Measurements from ENCODE around the gene GPC6.

DNA sequence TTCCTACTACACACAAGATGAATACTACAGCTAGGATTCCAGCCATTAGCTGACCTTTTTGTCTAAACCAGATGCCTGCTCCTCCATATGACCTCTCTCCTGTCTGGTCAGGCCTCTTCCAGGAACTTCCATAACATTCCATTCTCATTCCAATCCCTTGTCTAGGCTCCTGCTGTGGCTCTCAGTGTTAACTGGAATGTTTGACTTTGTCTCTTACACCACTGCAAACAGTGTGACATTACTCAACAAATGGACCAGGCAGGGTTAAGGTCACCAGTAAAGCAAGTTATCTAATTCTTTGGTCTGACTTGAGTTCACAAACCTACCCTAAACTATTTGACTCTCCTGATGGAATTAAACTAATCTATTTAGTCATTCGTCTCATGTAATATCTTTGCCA, 2.1 kb upstream of the GPC6 start:
- TF ChIP-seq, protein P1, sequence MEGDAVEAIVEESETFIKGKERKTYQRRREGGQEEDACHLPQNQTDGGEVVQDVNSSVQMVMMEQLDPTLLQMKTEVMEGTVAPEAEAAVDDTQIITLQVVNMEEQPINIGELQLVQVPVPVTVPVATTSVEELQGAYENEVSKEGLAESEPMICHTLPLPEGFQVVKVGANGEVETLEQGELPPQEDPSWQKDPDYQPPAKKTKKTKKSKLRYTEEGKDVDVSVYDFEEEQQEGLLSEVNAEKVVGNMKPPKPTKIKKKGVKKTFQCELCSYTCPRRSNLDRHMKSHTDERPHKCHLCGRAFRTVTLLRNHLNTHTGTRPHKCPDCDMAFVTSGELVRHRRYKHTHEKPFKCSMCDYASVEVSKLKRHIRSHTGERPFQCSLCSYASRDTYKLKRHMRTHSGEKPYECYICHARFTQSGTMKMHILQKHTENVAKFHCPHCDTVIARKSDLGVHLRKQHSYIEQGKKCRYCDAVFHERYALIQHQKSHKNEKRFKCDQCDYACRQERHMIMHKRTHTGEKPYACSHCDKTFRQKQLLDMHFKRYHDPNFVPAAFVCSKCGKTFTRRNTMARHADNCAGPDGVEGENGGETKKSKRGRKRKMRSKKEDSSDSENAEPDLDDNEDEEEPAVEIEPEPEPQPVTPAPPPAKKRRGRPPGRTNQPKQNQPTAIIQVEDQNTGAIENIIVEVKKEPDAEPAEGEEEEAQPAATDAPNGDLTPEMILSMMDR (IDR thresholded peaks at IDR 0.05; ENCODE audit: low read length): no peak
- TF ChIP-seq EZH2 (optimal IDR thresholded peaks at IDR 0.05; ENCODE audit: low read depth, low read length): no peak
